Measurements from ENCODE around the gene PDE10A. TPM values are rescaled to one million over a fixed set of nuclear protein-coding genes. Genes with fewer than 3 reads are reported as not detected.

The PDE10A gene
- total and polyA plus RNA-seq, 3 experiments from 2014 or later = not detected

- Mint-ChIP-seq H3K4me1 (no peaks in the 10 kb centered on the region), H3K27ac (no peak overlapping the region), H3K36me3 (no peaks in the 10 kb centered on the region), H3K9me3 (peaks cover 15 to 23% (median 19%) of the 10 kb centered on the region in 5 donors), H3K4me3 (no peak overlapping the region), H3K27me3 (peaks cover 0 to 3% of the 10 kb centered on the region in 2 donors)
- ChIA-PET POLR2A (no interaction called here), CTCF (no interaction called here)
- no peaks in the 10 kb centered on the region for H3K27me3 ChIP-seq (ENCODE audit: insufficient read depth, low read length, poor library complexity, severe bottlenecking)
- H3K4me1 ChIP-seq (ENCODE audit: insufficient read depth, low read length) = no peaks in the 10 kb centered on the region
- H3K36me3 ChIP-seq (ENCODE audit: insufficient read depth, low read length) = no peaks in the 10 kb centered on the region
- no peak overlapping the region for H3K4me3 ChIP-seq (ENCODE audit: low read length)
- DNase-seq = no peak
- no peak overlapping the region for H3K27ac ChIP-seq (ENCODE audit: low read depth, low read length)
- no peaks in the 10 kb centered on the region for H3K9me3 ChIP-seq (ENCODE audit: low read length)
These were observed 341.4 kb downstream of the PDE10A start for GRCh38 chr6:165321555-165322145.

- no peaks in the 10 kb centered on the region for H3K27me3 ChIP-seq (ENCODE audit: insufficient read depth, low read length, poor library complexity, severe bottlenecking)
- DNase-seq = no peak
- H3K4me3 ChIP-seq (ENCODE audit: low read length) = no peak overlapping the region
- no peaks in the 10 kb centered on the region for H3K36me3 Mint-ChIP-seq
- H3K27ac Mint-ChIP-seq = no peak overlapping the region
- H3K4me3 Mint-ChIP-seq = no peak overlapping the region
- H3K9me3 Mint-ChIP-seq = peaks cover 15 to 23% (median 19%) of the 10 kb centered on the region in 5 donors
- H3K4me1 Mint-ChIP-seq = no peaks in the 10 kb centered on the region
- peaks cover 0 to 3% of the 10 kb centered on the region in 2 donors for H3K27me3 Mint-ChIP-seq
- H3K27ac ChIP-seq (ENCODE audit: low read depth, low read length) = no peak overlapping the region
- ChIA-PET CTCF (no interaction called here), POLR2A (no interaction called here)
- no peaks in the 10 kb centered on the region for H3K36me3 ChIP-seq (ENCODE audit: insufficient read depth, low read length)
- H3K9me3 ChIP-seq (ENCODE audit: low read length) = no peaks in the 10 kb centered on the region
- no peaks in the 10 kb centered on the region for H3K4me1 ChIP-seq (ENCODE audit: insufficient read depth, low read length)
These were observed 341.9 kb downstream of the PDE10A start for GRCh38 chr6:165321150-165321549.

- H3K9me3 Mint-ChIP-seq = peaks cover 10 to 24% (median 16%) of the 10 kb centered on the region in 5 donors
- H3K36me3 Mint-ChIP-seq = no peaks in the 10 kb centered on the region
- H3K27me3 Mint-ChIP-seq = peaks cover 0 to 4% of the 10 kb centered on the region in 2 donors
- no peak overlapping the region for H3K27ac Mint-ChIP-seq
- POLR2A ChIA-PET = no interaction called here
- Histone ChIP-seq H3K9me3 (ENCODE audit: low read length) (no peaks in the 10 kb centered on the region), H3K4me3 (ENCODE audit: low read length) (no peak overlapping the region), H3K36me3 (ENCODE audit: insufficient read depth, low read length) (no peaks in the 10 kb centered on the region), H3K27ac (ENCODE audit: low read depth, low read length) (no peak overlapping the region), H3K4me1 (ENCODE audit: insufficient read depth, low read length) (no peaks in the 10 kb centered on the region), H3K27me3 (ENCODE audit: insufficient read depth, low read length, poor library complexity, severe bottlenecking) (no peaks in the 10 kb centered on the region)
- CTCF ChIA-PET = no interaction called here
- no peaks in the 10 kb centered on the region for H3K4me1 Mint-ChIP-seq
- H3K4me3 Mint-ChIP-seq = no peak overlapping the region
- no peak for DNase-seq
These were observed 345.3 kb downstream of the PDE10A start for GRCh38 chr6:165317723-165318122.

GRCh38 chr6:165308926-165309731 lies 353.9 kb downstream of the PDE10A start, which contains the start of gene C6orf118:
TSS of gene C6orf118 (minus strand) at chr6:165309605. CDS start at chr6:165309586, 19 bp downstream.
- Histone ChIP-seq H3K36me3 (ENCODE audit: insufficient read depth, low read length) (no peaks in the 10 kb centered on the region), H3K27ac (ENCODE audit: low read depth, low read length) (no peak within 1 kb of the TSS), H3K4me3 (ENCODE audit: low read length) (no peak within 1 kb of the TSS), H3K9me3 (ENCODE audit: low read length) (no peaks in the 10 kb centered on the region), H3K4me1 (ENCODE audit: insufficient read depth, low read length) (no peaks in the 10 kb centered on the region), H3K27me3 (ENCODE audit: insufficient read depth, low read length, poor library complexity, severe bottlenecking) (no peaks in the 10 kb centered on the region)
- H3K36me3 Mint-ChIP-seq = no peaks in the 10 kb centered on the region
- no peak within 1 kb of the TSS for H3K27ac Mint-ChIP-seq
- CTCF ChIA-PET = no interaction called here
- no peak for DNase-seq
- POLR2A ChIA-PET = no interaction called here
- H3K4me3 Mint-ChIP-seq = peak within 1 kb of the TSS in 2 of 7 donors; percentile 11 to 32
- peaks cover 0 to 2% of the 10 kb centered on the region in 2 donors for H3K27me3 Mint-ChIP-seq
- peaks cover 3 to 9% (median 4%) of the 10 kb centered on the region in 3 donors for H3K4me1 Mint-ChIP-seq
- H3K9me3 Mint-ChIP-seq = peaks cover 0 to 3% (median 2%) of the 10 kb centered on the region in 5 donors

GRCh38 chr6:165306955-165307354 lies 356.1 kb downstream of the PDE10A start:
- H3K36me3 ChIP-seq (ENCODE audit: insufficient read depth, low read length) = no peaks in the 10 kb centered on the region
- Mint-ChIP-seq H3K36me3 (no peaks in the 10 kb centered on the region), H3K9me3 (peaks cover 0 to 3% (median 2%) of the 10 kb centered on the region in 5 donors), H3K4me3 (no peak overlapping the region), H3K27me3 (no peaks in the 10 kb centered on the region), H3K27ac (no peak overlapping the region), H3K4me1 (peaks cover 3 to 9% (median 4%) of the 10 kb centered on the region in 3 donors)
- H3K4me1 ChIP-seq (ENCODE audit: insufficient read depth, low read length) = no peaks in the 10 kb centered on the region
- POLR2A ChIA-PET = no interaction called here
- H3K27me3 ChIP-seq (ENCODE audit: insufficient read depth, low read length, poor library complexity, severe bottlenecking) = no peaks in the 10 kb centered on the region
- H3K9me3 ChIP-seq (ENCODE audit: low read length) = no peaks in the 10 kb centered on the region
- CTCF ChIA-PET = no interaction called here
- H3K4me3 ChIP-seq (ENCODE audit: low read length) = no peak overlapping the region
- no peak for DNase-seq
- no peak overlapping the region for H3K27ac ChIP-seq (ENCODE audit: low read depth, low read length)

GRCh38 chr6:165301372-165302246 lies 361.4 kb downstream of the PDE10A start:
- no peaks in the 10 kb centered on the region for H3K4me1 ChIP-seq (ENCODE audit: insufficient read depth, low read length)
- H3K4me1 Mint-ChIP-seq = no peaks in the 10 kb centered on the region
- ChIA-PET POLR2A (no interaction called here), CTCF (no interaction called here)
- no peaks in the 10 kb centered on the region for H3K36me3 Mint-ChIP-seq
- H3K27ac ChIP-seq (ENCODE audit: low read depth, low read length) = no peak overlapping the region
- H3K27me3 Mint-ChIP-seq = no peaks in the 10 kb centered on the region
- no peaks in the 10 kb centered on the region for H3K27me3 ChIP-seq (ENCODE audit: insufficient read depth, low read length, poor library complexity, severe bottlenecking)
- H3K4me3 ChIP-seq (ENCODE audit: low read length) = no peak overlapping the region
- H3K9me3 Mint-ChIP-seq = peaks cover 0 to 10% (median 4%) of the 10 kb centered on the region in 5 donors
- H3K36me3 ChIP-seq (ENCODE audit: insufficient read depth, low read length) = no peaks in the 10 kb centered on the region
- DNase-seq = no peak
- no peak overlapping the region for H3K4me3 Mint-ChIP-seq
- no peaks in the 10 kb centered on the region for H3K9me3 ChIP-seq (ENCODE audit: low read length)
- H3K27ac Mint-ChIP-seq = no peak overlapping the region

- POLR2A ChIA-PET = no interaction called here
- no peaks in the 10 kb centered on the region for H3K27me3 Mint-ChIP-seq
- Histone ChIP-seq H3K9me3 (ENCODE audit: low read length) (no peaks in the 10 kb centered on the region), H3K27me3 (ENCODE audit: insufficient read depth, low read length, poor library complexity, severe bottlenecking) (no peaks in the 10 kb centered on the region), H3K36me3 (ENCODE audit: insufficient read depth, low read length) (no peaks in the 10 kb centered on the region), H3K27ac (ENCODE audit: low read depth, low read length) (no peak overlapping the region), H3K4me1 (ENCODE audit: insufficient read depth, low read length) (no peaks in the 10 kb centered on the region), H3K4me3 (ENCODE audit: low read length) (no peak overlapping the region)
- no peak overlapping the region for H3K27ac Mint-ChIP-seq
- H3K4me1 Mint-ChIP-seq = no peaks in the 10 kb centered on the region
- DNase-seq = no peak
- no peaks in the 10 kb centered on the region for H3K36me3 Mint-ChIP-seq
- CTCF ChIA-PET = no interaction called here
- no peak overlapping the region for H3K4me3 Mint-ChIP-seq
- peaks cover 0 to 10% (median 8%) of the 10 kb centered on the region in 5 donors for H3K9me3 Mint-ChIP-seq
These were observed 362.6 kb downstream of the PDE10A start for GRCh38 chr6:165300422-165300936.

GRCh38 chr6:165298875-165299274 lies 364.2 kb downstream of the PDE10A start:
- Histone ChIP-seq H3K27ac (ENCODE audit: low read depth, low read length) (no peak overlapping the region), H3K36me3 (ENCODE audit: insufficient read depth, low read length) (no peaks in the 10 kb centered on the region), H3K4me1 (ENCODE audit: insufficient read depth, low read length) (no peaks in the 10 kb centered on the region), H3K9me3 (ENCODE audit: low read length) (no peaks in the 10 kb centered on the region), H3K4me3 (ENCODE audit: low read length) (no peak overlapping the region), H3K27me3 (ENCODE audit: insufficient read depth, low read length, poor library complexity, severe bottlenecking) (no peaks in the 10 kb centered on the region)
- peaks cover 2 to 10% (median 8%) of the 10 kb centered on the region in 5 donors for H3K9me3 Mint-ChIP-seq
- H3K27ac Mint-ChIP-seq = no peak overlapping the region
- H3K4me3 Mint-ChIP-seq = no peak overlapping the region
- no peaks in the 10 kb centered on the region for H3K27me3 Mint-ChIP-seq
- no peaks in the 10 kb centered on the region for H3K4me1 Mint-ChIP-seq
- no peaks in the 10 kb centered on the region for H3K36me3 Mint-ChIP-seq
- no peak for DNase-seq
- POLR2A ChIA-PET = no interaction called here
- CTCF ChIA-PET = no interaction called here

Measured in CD8-positive, alpha-beta memory T cell (primary cell).